CD4-positive, alpha-beta T cell (primary cell): Measurements from ENCODE around the gene HYI. TPM values are rescaled to one million over a fixed set of nuclear protein-coding genes. Genes with fewer than 3 reads are reported as not detected.

Source experiments
- ATAC-seq: fragments of 200-7000 bp; cut with Tn5 transposase; one replicate; pipeline ENCODE4 v1.10.0; 2022; ENCODE audit warnings: mild to moderate bottlenecking; ENCODE audit not compliant: poor library complexity
- CTCF ChIA-PET: fragments of 350-600 bp; sonication (Branson Sonifier 250); formaldehyde crosslinking; loops from one replicate; lab custom pipeline; 2021; ENCODE audit warnings: antibody characterized with exemption, inconsistent platforms; lab: Charles Lee
- POLR2A ChIA-PET: fragments of 350-600 bp; sonication (Branson Sonifier 250); formaldehyde crosslinking; loops from one replicate; lab custom pipeline; 2021; ENCODE audit warnings: antibody characterized with exemption, inconsistent platforms; lab: Charles Lee
- DNase-seq, 14 experiments: peaks; one replicate each; pipeline ENCODE4 v3.0.0-alpha.2; 2013 to 2020; ENCODE audit warnings: mixed read lengths in 2 of 14
- H3K27ac ChIP-seq, 2 donors: one replicate each; pipeline versions ENCODE4 v1.5.1 to v1.7.0; 2013; ENCODE audit warnings: low read length in 2 of 2, low read depth in 1 of 2, mild to moderate bottlenecking in 1 of 2
- H3K27me3 ChIP-seq, 2 experiments: 1 replicate in 1 of 2; 2 replicates in 1 of 2; pipeline versions ENCODE4 v1.6.1 to v1.7.0; 2013; ENCODE audit warnings: low read length in 2 of 2, control low read depth in 1 of 2, mild to moderate bottlenecking in 1 of 2, moderate library complexity in 1 of 2; ENCODE audit not compliant: insufficient read depth in 2 of 2, control insufficient read depth in 1 of 2
- H3K36me3 ChIP-seq: one replicate; pipeline ENCODE4 v1.6.1; 2013; ENCODE audit warnings: low read length, control low read depth; ENCODE audit not compliant: insufficient read depth
- H3K4me1 ChIP-seq: one replicate; pipeline ENCODE4 v1.6.1; 2013; ENCODE audit warnings: low read length, control low read depth; ENCODE audit not compliant: insufficient read depth
- H3K4me3 ChIP-seq: one replicate; pipeline ENCODE4 v1.5.1; 2013; ENCODE audit warnings: mild to moderate bottlenecking, low read length, moderate library complexity
- H3K9me3 ChIP-seq, 2 experiments: 1 replicate in 1 of 2; 2 replicates in 1 of 2; pipeline versions ENCODE4 v1.6.1 to v1.7.0; 2013; ENCODE audit warnings: low read length in 2 of 2, mild to moderate bottlenecking in 2 of 2, control low read depth in 1 of 2, moderate library complexity in 1 of 2; ENCODE audit not compliant: control insufficient read depth in 1 of 2, insufficient read depth in 1 of 2
- H3K27ac Mint-ChIP-seq: one replicate; pipeline ENCODE4 v1.8.0; 2020; ENCODE audit warnings: mixed read lengths
- H3K27me3 Mint-ChIP-seq: one replicate; pipeline ENCODE4 v1.8.0; 2021; ENCODE audit warnings: mixed read lengths
- H3K36me3 Mint-ChIP-seq: one replicate; pipeline ENCODE4 v1.8.0; 2021; ENCODE audit warnings: low read depth, mixed read lengths
- H3K4me1 Mint-ChIP-seq: one replicate; pipeline ENCODE4 v1.8.0; 2021; ENCODE audit warnings: low read depth, mixed read lengths
- H3K4me3 Mint-ChIP-seq: one replicate; pipeline ENCODE4 v1.8.0; 2020; ENCODE audit warnings: mild to moderate bottlenecking, mixed read lengths
- H3K9me3 Mint-ChIP-seq: one replicate; pipeline ENCODE4 v1.8.0; 2020; ENCODE audit warnings: mixed read lengths
- CTCF ChIP-seq: fragments of 200-600 bp; IDR thresholded peaks from one replicate; pipeline ENCODE4 v1.8.0; 2022; ENCODE audit warnings: antibody characterized with exemption, mild to moderate bottlenecking
- intact Hi-C, 2 experiments: fragments of 100-400 bp; cut with DNase I in 1 of 2; cut with micrococcal nuclease in 1 of 2; formaldehyde crosslinking; loops; one replicate each; pipeline versions ENCODE4 v1.15.1 to v1.9.0; 2023 to 2025; cut with DNase I, micrococcal nuclease
- total RNA-seq, 174 experiments: library from RNA in 2 of 174; stranded (reverse) in 2 of 174; gene quantifications; one replicate each; pipeline ENCODE4 v1.2.3 and lab custom pipeline; 2021 to 2026

Gene HYI
- total RNA-seq, 2 experiments from 2014 or later, result 26.1 to 31.6 TPM

- TF ChIP-seq CTCF, result no peak
Observed at GRCh38 chr1:43472087-43472462, 18.3 kb upstream of the HYI start.

GRCh38 chr1:43469932-43470331 lies 16.2 kb upstream of the HYI start:
- ChIA-PET CTCF (no interaction called here), POLR2A (no interaction called here)
- DNase-seq (no peak), ATAC-seq (no peak)
- H3K27me3 Mint-ChIP-seq, result no peaks in the 10 kb centered on the region
- Histone ChIP-seq H3K9me3 (no peaks in the 10 kb centered on the region), H3K4me3 (no peak overlapping the region), H3K36me3 (no peaks in the 10 kb centered on the region), H3K27me3 (no peaks in the 10 kb centered on the region), H3K4me1 (no peaks in the 10 kb centered on the region), H3K27ac (no peak overlapping the region)
- intact Hi-C loops, result no loop called here
- H3K27ac Mint-ChIP-seq, result no peak overlapping the region
- peaks cover 5% of the 10 kb centered on the region for H3K4me1 Mint-ChIP-seq
- TF ChIP-seq CTCF, result no peak
- no peaks in the 10 kb centered on the region for H3K36me3 Mint-ChIP-seq
- H3K9me3 Mint-ChIP-seq, result no peaks in the 10 kb centered on the region
- H3K4me3 Mint-ChIP-seq, result no peak overlapping the region

More at GRCh38 chr1:43472087-43472462, 18.3 kb upstream of the HYI start:
- Histone ChIP-seq H3K4me3 (no peak overlapping the region), H3K27ac (no peak overlapping the region), H3K9me3 (no peaks in the 10 kb centered on the region), H3K4me1 (no peaks in the 10 kb centered on the region), H3K27me3 (no peaks in the 10 kb centered on the region), H3K36me3 (no peaks in the 10 kb centered on the region)
- ATAC-seq (no peak), DNase-seq (no peak)
- CTCF ChIA-PET, result no interaction called here
- H3K36me3 Mint-ChIP-seq, result no peaks in the 10 kb centered on the region
- POLR2A ChIA-PET, result no interaction called here
- H3K27me3 Mint-ChIP-seq, result peaks cover 3% of the 10 kb centered on the region
- H3K4me3 Mint-ChIP-seq, result no peak overlapping the region
- intact Hi-C loops, result no loop called here
- no peaks in the 10 kb centered on the region for H3K4me1 Mint-ChIP-seq
- H3K9me3 Mint-ChIP-seq, result no peaks in the 10 kb centered on the region
- H3K27ac Mint-ChIP-seq, result no peak overlapping the region

- H3K36me3 ChIP-seq, result no peaks in the 10 kb centered on the region
- ATAC-seq (no peak), DNase-seq (no peak)
- no peaks in the 10 kb centered on the region for H3K27me3 Mint-ChIP-seq
- H3K36me3 Mint-ChIP-seq, result no peaks in the 10 kb centered on the region
- H3K27ac Mint-ChIP-seq, result no peak overlapping the region
- no peak overlapping the region for H3K27ac ChIP-seq
- ChIA-PET CTCF (no interaction called here), POLR2A (interaction anchor here (0.6 to 1.1 kb wide), 2 partner anchors 14 to 140 kb away, joined by 3 to 4 read pairs; no protein-coding TSS in a partner anchor)
- no peaks in the 10 kb centered on the region for H3K9me3 ChIP-seq
- no peak for TF ChIP-seq CTCF
- no peaks in the 10 kb centered on the region for H3K4me1 ChIP-seq
- no peaks in the 10 kb centered on the region for H3K27me3 ChIP-seq
- intact Hi-C loops, result no loop called here
- H3K4me3 Mint-ChIP-seq, result no peak overlapping the region
- no peaks in the 10 kb centered on the region for H3K9me3 Mint-ChIP-seq
- no peak overlapping the region for H3K4me3 ChIP-seq
- H3K4me1 Mint-ChIP-seq, result peaks cover 5% of the 10 kb centered on the region
Observed at GRCh38 chr1:43468414-43468813, 14.7 kb upstream of the HYI start.
